IMR-90 (cell line): ENCODE results near the gene DND1. TPM values are rescaled to one million over a fixed set of nuclear protein-coding genes. Genes with fewer than 3 reads are reported as not detected.

ENCODE experiments used
- ATAC-seq: fragments of 200-7000 bp; cut with Tn5 transposase; 2 replicates; pipeline ENCODE4 v1.9.1; 2020; ENCODE audit warnings: low read depth, mild to moderate bottlenecking, moderate library complexity
- BruUV-seq: library from RNA; stranded (reverse); fragments of 400-500 nt; replicated peaks from 2 replicates; lab custom pipeline; 2021; lab: Mats Ljungman, UMichigan
- CTCF ChIA-PET: fragments of 300-600 bp; formaldehyde crosslinking; extraction: SDS; loops from one replicate; lab custom pipeline; 2021; ENCODE audit warnings: antibody characterized with exemption; lab: Yijun Ruan, JAX
- POLR2A ChIA-PET: fragments of 300-600 bp; sonication (Branson Sonifier 250); formaldehyde crosslinking; loops from one replicate; lab custom pipeline; 2022; ENCODE audit warnings: antibody characterized with exemption; ENCODE audit not compliant: unreplicated experiment; lab: Charles Lee
- DNase-seq: peaks from one replicate; pipeline ENCODE4 v3.0.0; 2013
- H2AFZ ChIP-seq: replicated peaks from 2 replicates; pipeline ENCODE3; 2013; ENCODE audit warnings: low read length, mild to moderate bottlenecking; ENCODE audit not compliant: poor library complexity
- H2AK5ac ChIP-seq: 2 replicates; pipeline ENCODE4 v1.6.1; 2013; ENCODE audit warnings: low read depth, low read length, inconsistent platforms
- H2AK9ac ChIP-seq: replicated peaks from 2 replicates; pipeline ENCODE3; 2013; ENCODE audit warnings: mild to moderate bottlenecking, low read depth, low read length, moderate library complexity; ENCODE audit not compliant: poor library complexity
- H2BK120ac ChIP-seq: 2 replicates; pipeline ENCODE4 v1.6.1; 2013; ENCODE audit warnings: low read depth, low read length, inconsistent platforms
- H2BK15ac ChIP-seq: 3 replicates; pipeline ENCODE4 v1.6.1; 2013; ENCODE audit warnings: low read depth, low read length, inconsistent platforms
- H2BK20ac ChIP-seq: 2 replicates; pipeline ENCODE4 v1.6.1; 2013; ENCODE audit warnings: low read depth, mild to moderate bottlenecking, inconsistent platforms, low read length, moderate library complexity
- H2BK5ac ChIP-seq: 2 replicates; pipeline ENCODE4 v1.6.1; 2013; ENCODE audit warnings: mild to moderate bottlenecking, low read depth, low read length, inconsistent platforms; ENCODE audit not compliant: poor library complexity, severe bottlenecking
- H3K14ac ChIP-seq: replicated peaks from 2 replicates; pipeline ENCODE4 v1.6.1; 2013; ENCODE audit warnings: low read depth, low read length, inconsistent platforms
- H3K18ac ChIP-seq: 2 replicates; pipeline ENCODE4 v1.6.1; 2013; ENCODE audit warnings: low read depth, low read length, control low read depth
- H3K23ac ChIP-seq: 2 replicates; pipeline ENCODE4 v1.6.1; 2013; ENCODE audit warnings: low read depth, low read length, inconsistent platforms
- H3K27ac ChIP-seq: 2 replicates; pipeline ENCODE4 v1.5.1; 2013; ENCODE audit warnings: mild to moderate bottlenecking, control low read depth, low read length; ENCODE audit not compliant: insufficient read depth
- H3K27me3 ChIP-seq: 2 replicates; pipeline ENCODE4 v1.6.1; 2013; ENCODE audit warnings: low read length; ENCODE audit not compliant: control insufficient read depth, insufficient read depth
- H3K36me3 ChIP-seq: 2 replicates; pipeline ENCODE4 v1.6.1; 2013; ENCODE audit warnings: low read length, mixed read lengths; ENCODE audit not compliant: control insufficient read depth, insufficient read depth
- H3K4ac ChIP-seq: 2 replicates; pipeline ENCODE4 v1.6.1; 2013; ENCODE audit warnings: low read depth, low read length, inconsistent platforms
- H3K4me1 ChIP-seq: 2 replicates; pipeline ENCODE4 v1.6.1; 2013; ENCODE audit warnings: low read length, mixed read lengths; ENCODE audit not compliant: control insufficient read depth, insufficient read depth
- H3K4me2 ChIP-seq: 2 replicates; pipeline ENCODE4 v1.6.1; 2013; ENCODE audit warnings: low read depth, mild to moderate bottlenecking, control low read depth, low read length, moderate library complexity
- H3K4me3 ChIP-seq: 2 replicates; pipeline ENCODE4 v1.5.1; 2013; ENCODE audit warnings: low read depth, mild to moderate bottlenecking, control low read depth, low read length, moderate library complexity; ENCODE audit not compliant: insufficient read depth
- H3K56ac ChIP-seq: 2 replicates; pipeline ENCODE4 v1.6.1; 2013; ENCODE audit warnings: low read length, inconsistent platforms; ENCODE audit not compliant: insufficient read depth; ENCODE audit errors: extremely low read depth
- H3K79me1 ChIP-seq, 2 experiments: 2 replicates each; pipeline ENCODE4 v1.6.1; 2013; ENCODE audit warnings: low read length in 2 of 2, inconsistent platforms in 1 of 2, low read depth in 1 of 2
- H3K9ac ChIP-seq: 2 replicates; pipeline ENCODE4 v1.6.1; 2013; ENCODE audit warnings: low read depth, low read length, control low read depth
- H3K9me1 ChIP-seq: 2 replicates; pipeline ENCODE4 v1.6.1; 2013; ENCODE audit warnings: low read length, inconsistent platforms; ENCODE audit not compliant: insufficient read depth
- H3K9me3 ChIP-seq: 2 replicates; pipeline ENCODE4 v1.6.1; 2013; ENCODE audit warnings: low read length; ENCODE audit not compliant: control insufficient read depth, insufficient read depth
- H4K20me1 ChIP-seq: 2 replicates; pipeline ENCODE4 v1.6.1; 2013; ENCODE audit warnings: low read length, inconsistent platforms; ENCODE audit not compliant: insufficient read depth
- H4K5ac ChIP-seq: 2 replicates; pipeline ENCODE4 v1.6.1; 2013; ENCODE audit warnings: mild to moderate bottlenecking, low read depth, low read length, control low read depth
- H4K8ac ChIP-seq, 2 experiments: 2 replicates each; pipeline ENCODE4 v1.6.1; 2013; ENCODE audit warnings: low read depth in 2 of 2, low read length in 2 of 2, control low read depth in 1 of 2, inconsistent platforms in 1 of 2
- H4K91ac ChIP-seq: 2 replicates; pipeline ENCODE4 v1.6.1; 2013; ENCODE audit warnings: low read depth, low read length, inconsistent platforms; ENCODE audit not compliant: insufficient read depth
- CEBPB ChIP-seq: IDR thresholded peaks from 2 replicates; pipeline ENCODE4 v1.6.1; 2012; ENCODE audit warnings: low read depth, low read length, improper control_type of control experiment
- CHD1 ChIP-seq: IDR thresholded peaks from 2 replicates; pipeline ENCODE4 v1.6.1; 2012; ENCODE audit warnings: low read depth, low read length, improper control_type of control experiment
- CTCF ChIP-seq: conservative IDR thresholded peaks from 2 replicates; pipeline ENCODE4 v1.5.1; 2012; ENCODE audit warnings: mild to moderate bottlenecking, low read depth, low read length, improper control_type of control experiment
- MAZ ChIP-seq: IDR thresholded peaks from 2 replicates; pipeline ENCODE4 v1.6.1; 2012; ENCODE audit warnings: low read depth, mild to moderate bottlenecking, low read length, improper control_type of control experiment, moderate library complexity, borderline replicate concordance
- MXI1 ChIP-seq: IDR thresholded peaks from 2 replicates; pipeline ENCODE4 v1.6.1; 2012; ENCODE audit warnings: low read depth, mild to moderate bottlenecking, low read length, moderate library complexity, borderline replicate concordance
- NFE2L2 ChIP-seq: fragments of 150-350 bp; IDR thresholded peaks from 2 replicates; pipeline ENCODE4 v1.6.1; 2016; ENCODE audit warnings: low read depth, mild to moderate bottlenecking, low read length
- POLR2A ChIP-seq: IDR thresholded peaks from 2 replicates; pipeline ENCODE4 v1.6.1; 2012; ENCODE audit warnings: mild to moderate bottlenecking, low read depth, low read length
- RCOR1 ChIP-seq: IDR thresholded peaks from 2 replicates; pipeline ENCODE4 v1.6.1; 2012; ENCODE audit warnings: mild to moderate bottlenecking, low read length, improper control_type of control experiment; ENCODE audit not compliant: insufficient replicate concordance
- RFX5 ChIP-seq: IDR thresholded peaks from 2 replicates; pipeline ENCODE4 v1.8.0; 2012; ENCODE audit warnings: low read depth, mild to moderate bottlenecking, low read length, moderate library complexity
- SMC3 ChIP-seq: fragments of 150-350 bp; IDR thresholded peaks from 2 replicates; pipeline ENCODE4 v1.6.1; 2016; ENCODE audit warnings: low read depth, mild to moderate bottlenecking, antibody characterized with exemption, low read length, moderate library complexity
- WGBS, 2 experiments: methylation state at CpG; one replicate each; pipeline versions ENCODE4 v1.1.5 to v1.1.7; 2013; ENCODE audit warnings: missing lambda C conversion rate in 2 of 2; ENCODE audit not compliant: insufficient read length in 1 of 2; ENCODE audit errors: extremely low coverage in 2 of 2; 5-methylcytosine and 5-hydroxymethylcytosine counted together
- dilution Hi-C: fragments of 300-500 bp; cut with HindIII; formaldehyde crosslinking; loops from one replicate; pipeline ENCODE4 v1.14.3; 2018; ENCODE audit warnings: low sequenced_read_pairs; ENCODE audit not compliant: unreplicated experiment
- in situ Hi-C: fragments of 300-500 bp; cut with MboI; formaldehyde crosslinking; loops from 3 replicates; pipeline ENCODE4 v1.14.3; 2019; ENCODE audit warnings: low sequenced_read_pairs, inconsistent platforms, mixed read lengths
- intact Hi-C: fragments of 100-400 bp; cut with micrococcal nuclease; formaldehyde crosslinking; loops from 2 replicates; pipeline ENCODE4 v1.10.0; 2022
- polyA plus RNA-seq, 3 experiments: library from polyadenylated mRNA; depleted of rRNA; stranded (reverse); fragments of >200 nt; gene quantifications; 2 replicates each; pipeline ENCODE4 v1.2.3, GENCODE V29; 2012; ENCODE audit warnings: low replicate concordance in 1 of 3
- total RNA-seq: library from RNA; depleted of rRNA; stranded (reverse); fragments of >200 nt; gene quantifications from 2 replicates; pipeline ENCODE4 v1.2.3, GENCODE V29; 2012
- TF ChIP-seq, protein P1 (sequence below): fragments of 150-350 bp; IDR thresholded peaks from 2 replicates; pipeline ENCODE4 v1.6.1; 2016; ENCODE audit warnings: low read depth, mild to moderate bottlenecking, low read length, moderate library complexity, borderline replicate concordance

Gene DND1
- total and polyA plus RNA-seq, 2 of the 4 experiments (the other 2 are of a cell fraction): under 0.01 to 0.67 TPM

DNA sequence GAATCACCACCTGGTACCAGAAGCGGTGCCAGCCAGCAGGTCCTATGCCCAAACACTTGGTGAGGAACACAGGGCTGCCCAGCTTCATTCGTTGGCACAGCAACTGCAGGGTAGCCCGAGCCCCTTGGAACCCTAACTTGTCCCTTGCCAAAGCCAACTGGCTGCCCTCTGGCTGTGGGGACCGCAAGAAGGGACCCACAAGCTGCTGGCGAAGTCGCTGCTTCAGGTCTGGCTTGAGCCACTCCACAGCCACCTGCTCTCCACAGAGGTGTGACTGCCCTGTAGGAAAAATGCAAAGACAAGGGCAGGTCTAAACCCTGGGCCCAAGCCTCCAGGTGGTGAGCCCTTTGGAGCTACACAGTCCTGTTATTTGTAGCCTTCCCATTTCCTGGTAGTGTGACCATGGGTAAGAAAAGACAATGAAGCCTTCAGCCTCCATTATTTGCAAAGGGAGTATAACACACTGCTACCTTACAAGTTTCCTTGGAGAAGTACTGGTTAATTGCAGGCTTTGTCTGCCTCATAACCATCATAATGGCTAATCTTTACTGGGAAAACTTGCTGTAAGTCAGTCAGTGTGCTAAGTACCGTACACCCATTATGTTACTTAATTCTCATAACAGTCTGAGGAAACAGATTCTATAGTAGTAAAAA, 1.8 kb downstream of the DND1 start:
- Histone ChIP-seq H2BK20ac (no peak overlapping the region), H3K9ac (no peak overlapping the region), H3K4me3 (no peak overlapping the region), H3K4me1 (no peaks in the 10 kb centered on the region; the same call in 1 of the 2 replicates), H3K18ac (no peak overlapping the region), H4K91ac (no peak overlapping the region), H3K27me3 (no peaks in the 10 kb centered on the region), H3K27ac (no peak overlapping the region), H4K20me1 (peaks cover 19% of the 10 kb centered on the region), H2AK9ac (peak overlapping the region; percentile 70), H3K79me1 (peaks cover 16 to 41% of the 10 kb centered on the region in 2 experiments), H2AK5ac (no peak overlapping the region), H3K56ac (no peak overlapping the region), H2BK15ac (no peak overlapping the region), H2BK120ac (no peak overlapping the region), H3K14ac (no peak overlapping the region), H3K23ac (no peak overlapping the region), H3K36me3 (peaks cover 59% of the 10 kb centered on the region), H4K5ac (no peak overlapping the region), H3K4me2 (no peak overlapping the region), H2AFZ (no peak overlapping the region), H3K9me3 (no peaks in the 10 kb centered on the region), H3K4ac (no peak overlapping the region), H2BK5ac (no peak overlapping the region), H3K9me1 (peaks cover 17% of the 10 kb centered on the region; the same call in 1 of the 2 replicates), H4K8ac (no peak overlapping the region)
- ChIA-PET CTCF (no interaction called here), POLR2A (no interaction called here)
- ATAC-seq (no peak), DNase-seq (no peak)
- in situ Hi-C loops: no loop called here
- TF ChIP-seq CHD1 (no peak), CTCF (no peak), NFE2L2 (no peak), MAZ (no peak), CEBPB (no peak), SMC3 (no peak), RFX5 (no peak), POLR2A (no peak; the same call in 1 of the 2 replicates), MXI1 (no peak), RCOR1 (no peak)
- TF ChIP-seq, protein P1, sequence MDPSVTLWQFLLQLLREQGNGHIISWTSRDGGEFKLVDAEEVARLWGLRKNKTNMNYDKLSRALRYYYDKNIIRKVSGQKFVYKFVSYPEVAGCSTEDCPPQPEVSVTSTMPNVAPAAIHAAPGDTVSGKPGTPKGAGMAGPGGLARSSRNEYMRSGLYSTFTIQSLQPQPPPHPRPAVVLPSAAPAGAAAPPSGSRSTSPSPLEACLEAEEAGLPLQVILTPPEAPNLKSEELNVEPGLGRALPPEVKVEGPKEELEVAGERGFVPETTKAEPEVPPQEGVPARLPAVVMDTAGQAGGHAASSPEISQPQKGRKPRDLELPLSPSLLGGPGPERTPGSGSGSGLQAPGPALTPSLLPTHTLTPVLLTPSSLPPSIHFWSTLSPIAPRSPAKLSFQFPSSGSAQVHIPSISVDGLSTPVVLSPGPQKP: no peak
- dilution Hi-C loops: no loop called here
- no TSS peak for BruUV-seq
- intact Hi-C loops: no loop called here
- WGBS, 2 experiments: no CpG with 5 or more reads among the region's 7 CpGs
